Activated naive CD8-positive, alpha-beta T cell treated with anti-CD3 and anti-CD28 coated beads, Interleukin-2, amount 10 ng/mL, durations not matched to agents 7 days and 5 days (primary cell): Measurements from ENCODE around the gene GABBR2. TPM values are rescaled to one million over a fixed set of nuclear protein-coding genes. Genes with fewer than 3 reads are reported as not detected.

ENCODE experiments used
- ATAC-seq: fragments of 150-1000 bp; cut with Tn5 transposase; one replicate; pipeline ENCODE4 v1.10.0; 2021; ENCODE audit warnings: low read depth, moderate library complexity
- POLR2A ChIA-PET: fragments of 350-600 bp; sonication (Branson Sonifier 250); formaldehyde crosslinking; loops from one replicate; lab custom pipeline; 2021; ENCODE audit warnings: antibody characterized with exemption; lab: Charles Lee
- DNase-seq: peaks from one replicate; pipeline ENCODE4 v3.0.0; 2021
- H3K27ac Mint-ChIP-seq: one replicate; pipeline ENCODE4 v1.8.0; 2022; ENCODE audit warnings: mild to moderate bottlenecking, mixed read lengths
- H3K27me3 Mint-ChIP-seq: one replicate; pipeline ENCODE4 v1.8.0; 2022; ENCODE audit warnings: mild to moderate bottlenecking, moderate library complexity, mixed read lengths
- H3K36me3 Mint-ChIP-seq: one replicate; pipeline ENCODE4 v1.8.0; 2021; ENCODE audit warnings: mild to moderate bottlenecking, mixed read lengths
- H3K4me1 Mint-ChIP-seq: one replicate; pipeline ENCODE4 v1.8.0; 2021; ENCODE audit warnings: mixed read lengths
- H3K4me3 Mint-ChIP-seq: one replicate; pipeline ENCODE4 v1.8.0; 2022; ENCODE audit warnings: mild to moderate bottlenecking, moderate library complexity, mixed read lengths
- H3K9me3 Mint-ChIP-seq: one replicate; pipeline ENCODE4 v1.8.0; 2021; ENCODE audit warnings: mixed read lengths
- total RNA-seq, 2 experiments: library from RNA; stranded (reverse); gene quantifications; one replicate each; pipeline ENCODE4 v1.2.3, GENCODE V29; 2021

The GABBR2 gene
- total RNA-seq, 2 experiments from 2014 or later, result not detected

DNA sequence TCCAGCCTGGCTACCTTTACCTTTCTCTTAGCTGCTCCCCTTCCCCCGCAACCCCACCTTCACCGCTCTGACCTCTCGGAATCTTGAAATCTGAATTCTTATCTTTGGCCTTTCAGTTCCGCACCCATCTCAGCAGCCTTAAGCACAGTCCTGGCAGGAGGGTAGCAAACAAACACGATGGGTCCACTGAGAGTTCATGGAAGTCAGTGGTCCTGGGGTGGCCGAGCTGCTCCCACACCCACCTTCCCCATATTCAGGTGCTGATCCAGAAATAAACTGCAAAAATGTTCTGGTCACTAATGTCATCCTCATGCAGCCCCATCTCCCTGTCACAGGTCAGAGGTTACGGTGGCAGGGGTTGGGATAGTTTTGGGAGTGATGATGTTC, 393.7 kb downstream of the GABBR2 start:
- Mint-ChIP-seq H3K27me3 (peaks cover 3% of the 10 kb centered on the region), H3K4me1 (no peaks in the 10 kb centered on the region), H3K27ac (no peak overlapping the region), H3K4me3 (no peak overlapping the region), H3K9me3 (no peaks in the 10 kb centered on the region), H3K36me3 (no peaks in the 10 kb centered on the region)
- ATAC-seq (no peak), DNase-seq (no peak)
- POLR2A ChIA-PET, result interaction anchor here (0.6 kb wide), 1 partner anchor 461 kb away, joined by 3 read pairs; no protein-coding TSS in a partner anchor

DNA sequence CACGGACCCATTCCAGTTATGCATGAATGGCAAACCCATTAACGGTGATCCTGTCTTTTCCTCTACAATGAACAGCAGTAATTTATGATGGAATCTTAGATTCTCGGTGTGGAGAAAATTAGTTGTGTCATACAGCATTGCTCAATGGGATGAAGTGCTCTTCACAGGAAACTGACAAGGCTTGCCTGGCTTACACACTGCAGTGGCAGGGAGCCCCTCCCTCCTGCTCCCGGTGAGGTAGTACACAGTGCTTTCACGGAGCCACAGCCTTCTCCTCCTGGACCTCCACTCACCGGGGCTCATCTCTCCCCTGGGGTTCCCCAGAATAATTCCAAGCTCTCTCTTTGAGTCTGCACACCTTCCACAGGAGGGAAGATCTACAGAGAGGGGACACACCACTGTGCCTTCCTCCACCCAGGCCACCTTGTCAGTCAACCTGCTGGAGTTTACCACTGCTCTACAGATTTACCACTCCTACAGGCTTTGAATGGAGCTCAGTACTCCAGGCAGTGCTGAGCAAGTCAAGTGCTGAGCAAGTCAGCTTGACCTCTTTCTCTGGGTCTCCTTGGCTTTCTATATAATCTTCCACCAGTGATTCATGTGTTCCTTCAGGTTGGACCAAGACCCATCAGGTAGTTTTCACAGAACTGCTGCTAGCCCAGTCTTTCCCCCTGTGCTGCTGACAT, 394.2 kb downstream of the GABBR2 start:
- Mint-ChIP-seq H3K4me3 (no peak overlapping the region), H3K36me3 (no peaks in the 10 kb centered on the region), H3K9me3 (no peaks in the 10 kb centered on the region), H3K4me1 (no peaks in the 10 kb centered on the region), H3K27me3 (peaks cover 3% of the 10 kb centered on the region), H3K27ac (no peak overlapping the region)
- ATAC-seq, result no peak
- DNase-seq, result no peak
- POLR2A ChIA-PET, result interaction anchor here (0.6 kb wide), 1 partner anchor 462 kb away, joined by 3 read pairs; no protein-coding TSS in a partner anchor

DNA sequence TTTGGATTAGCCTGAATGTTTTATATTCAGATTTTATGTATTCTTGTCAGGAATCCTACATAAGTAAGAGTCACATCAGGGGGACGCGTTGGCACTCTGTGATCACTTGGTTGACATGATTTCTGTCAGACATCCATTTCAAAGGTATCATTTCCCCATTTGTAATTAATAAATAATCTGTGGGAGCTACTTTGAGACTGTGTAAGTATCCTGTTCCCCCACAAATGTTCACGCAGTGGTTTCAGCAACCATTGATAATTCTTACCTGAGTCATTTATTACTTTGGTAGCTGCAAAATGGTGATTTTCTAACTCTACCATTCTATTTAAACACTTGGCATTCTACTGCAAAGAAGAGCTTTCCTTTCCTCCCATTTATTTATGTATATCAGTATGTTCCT, 396.4 kb downstream of the GABBR2 start:
- Mint-ChIP-seq H3K4me3 (no peak overlapping the region), H3K27ac (no peak overlapping the region), H3K36me3 (no peaks in the 10 kb centered on the region), H3K9me3 (no peaks in the 10 kb centered on the region), H3K4me1 (no peaks in the 10 kb centered on the region), H3K27me3 (peaks cover 10% of the 10 kb centered on the region)
- POLR2A ChIA-PET, result no interaction called here
- ATAC-seq (no peak), DNase-seq (no peak)

DNA sequence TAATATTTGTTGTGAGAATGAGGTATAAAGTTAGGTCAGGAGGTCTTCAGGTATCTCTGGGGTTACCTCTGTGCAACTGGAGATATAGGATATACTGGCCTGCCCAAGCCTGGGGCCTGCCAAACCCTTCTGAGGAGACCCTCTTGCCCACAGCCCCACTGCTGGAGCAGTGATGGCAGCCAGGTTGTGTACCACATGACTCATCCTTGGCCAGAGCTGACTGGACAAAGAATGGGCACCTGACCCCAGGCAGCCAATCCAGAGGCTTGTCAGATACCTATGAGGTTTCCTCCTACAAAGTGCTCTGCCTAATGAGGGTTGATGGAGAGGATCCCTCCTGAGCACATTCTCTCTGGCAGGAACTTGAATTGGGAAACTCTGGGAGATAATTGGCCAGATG, 397.2 kb downstream of the GABBR2 start:
- H3K4me1 Mint-ChIP-seq, result no peaks in the 10 kb centered on the region
- POLR2A ChIA-PET, result no interaction called here
- no peak overlapping the region for H3K27ac Mint-ChIP-seq
- ATAC-seq (no peak), DNase-seq (no peak)
- no peaks in the 10 kb centered on the region for H3K9me3 Mint-ChIP-seq
- no peak overlapping the region for H3K4me3 Mint-ChIP-seq
- H3K27me3 Mint-ChIP-seq, result peaks cover 16% of the 10 kb centered on the region
- no peaks in the 10 kb centered on the region for H3K36me3 Mint-ChIP-seq

DNA sequence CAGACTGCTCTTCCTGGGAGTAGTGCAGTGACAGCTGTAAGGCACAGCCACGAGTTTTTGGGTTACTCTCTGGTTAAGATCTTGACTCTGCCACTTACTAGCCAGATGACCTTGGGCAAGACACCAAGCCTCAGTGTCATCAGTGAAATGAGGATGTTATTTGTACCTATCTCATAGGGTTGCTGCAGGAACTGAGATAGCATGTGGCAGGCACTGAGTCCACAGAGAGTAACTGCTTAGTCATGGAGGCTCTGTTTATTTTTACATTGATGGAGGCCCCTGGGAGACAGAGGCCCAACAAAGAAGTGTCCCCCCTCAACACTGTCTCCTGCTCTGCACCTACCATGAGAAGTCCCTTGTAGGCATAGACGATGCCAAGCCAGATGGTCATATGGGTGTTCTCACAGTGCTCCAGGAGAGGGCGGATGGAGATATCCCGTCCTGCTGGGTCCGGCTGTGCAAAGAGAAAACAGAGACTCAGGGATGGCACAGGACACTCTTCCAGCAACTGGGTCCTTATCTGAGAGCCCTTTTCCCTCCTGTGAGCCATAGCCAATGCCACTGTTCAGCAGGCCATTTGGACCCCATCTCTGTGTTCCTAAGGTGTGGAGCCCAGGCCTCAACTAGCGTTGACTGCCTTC, 397.9 kb downstream of the GABBR2 start:
- Mint-ChIP-seq H3K36me3 (no peaks in the 10 kb centered on the region), H3K4me3 (no peak overlapping the region), H3K4me1 (no peaks in the 10 kb centered on the region), H3K27me3 (peaks cover 14% of the 10 kb centered on the region), H3K9me3 (no peaks in the 10 kb centered on the region), H3K27ac (no peak overlapping the region)
- DNase-seq, result no peak
- ATAC-seq, result no peak
- POLR2A ChIA-PET, result no interaction called here

DNA sequence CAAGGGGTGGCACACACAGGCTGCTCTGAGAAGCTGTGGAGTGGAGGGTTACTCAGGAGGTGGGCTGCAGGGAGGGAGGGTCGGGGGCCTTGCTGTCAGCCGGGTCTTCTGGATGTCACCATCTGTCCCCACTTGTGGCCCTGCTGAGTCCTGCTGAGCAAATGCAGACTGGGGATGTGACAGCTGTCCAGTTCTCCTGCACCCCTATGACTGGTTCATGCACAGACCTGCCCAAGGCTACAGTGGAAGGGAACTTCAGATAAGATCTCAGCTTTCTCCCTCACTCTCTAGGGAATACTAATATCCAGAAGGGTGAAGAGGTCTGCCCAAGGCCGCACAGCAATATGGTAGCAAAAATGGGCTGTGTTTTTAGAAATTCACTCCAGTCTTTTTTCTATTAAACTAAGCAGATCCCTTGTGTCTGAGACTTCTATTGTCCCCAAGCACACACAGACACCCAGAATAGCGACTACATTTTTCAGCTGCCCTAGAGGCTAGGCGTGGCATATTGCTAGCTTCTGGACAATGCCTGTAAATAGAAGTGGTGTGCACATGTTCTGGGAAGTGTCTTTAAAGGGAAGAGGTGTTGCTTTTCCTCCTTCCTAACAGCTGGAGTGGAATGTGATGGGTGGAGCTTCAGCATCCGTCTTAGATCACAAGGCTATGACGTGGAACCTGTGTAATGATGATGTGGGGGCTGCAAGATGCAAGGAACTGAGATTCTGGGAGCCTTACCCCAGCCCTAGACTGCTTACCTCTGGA, 402.2 kb downstream of the GABBR2 start:
- H3K9me3 Mint-ChIP-seq, result no peaks in the 10 kb centered on the region
- DNase-seq (no peak), ATAC-seq (no peak)
- H3K27ac Mint-ChIP-seq, result no peak overlapping the region
- no peaks in the 10 kb centered on the region for H3K4me1 Mint-ChIP-seq
- no peak overlapping the region for H3K4me3 Mint-ChIP-seq
- H3K36me3 Mint-ChIP-seq, result no peaks in the 10 kb centered on the region
- POLR2A ChIA-PET, result no interaction called here
- H3K27me3 Mint-ChIP-seq, result peaks cover 15% of the 10 kb centered on the region

DNA sequence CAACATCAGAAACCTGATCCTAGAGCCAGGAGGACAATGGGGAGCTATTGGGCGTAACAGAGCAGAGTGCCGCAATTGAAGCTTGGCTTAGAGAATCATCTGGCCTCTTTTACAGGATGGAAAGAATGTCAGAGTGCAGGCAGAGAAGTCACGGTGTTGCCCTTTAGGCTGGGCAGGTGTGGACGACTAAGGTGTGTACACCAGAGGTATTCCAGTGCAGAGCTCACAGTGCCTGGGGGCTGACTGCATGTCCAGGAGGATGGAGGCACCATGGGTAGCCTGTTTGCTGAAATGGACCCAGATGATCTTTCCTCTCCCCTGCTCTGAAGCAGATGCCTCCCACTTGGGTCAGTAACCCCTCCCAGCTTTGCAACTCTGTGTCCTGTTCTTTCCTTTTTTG, 404.4 kb downstream of the GABBR2 start:
- H3K27me3 Mint-ChIP-seq, result peaks cover 17% of the 10 kb centered on the region
- no peak overlapping the region for H3K27ac Mint-ChIP-seq
- DNase-seq (no peak), ATAC-seq (no peak)
- no peaks in the 10 kb centered on the region for H3K36me3 Mint-ChIP-seq
- no peaks in the 10 kb centered on the region for H3K4me1 Mint-ChIP-seq
- POLR2A ChIA-PET, result no interaction called here
- H3K9me3 Mint-ChIP-seq, result no peaks in the 10 kb centered on the region
- no peak overlapping the region for H3K4me3 Mint-ChIP-seq

DNA sequence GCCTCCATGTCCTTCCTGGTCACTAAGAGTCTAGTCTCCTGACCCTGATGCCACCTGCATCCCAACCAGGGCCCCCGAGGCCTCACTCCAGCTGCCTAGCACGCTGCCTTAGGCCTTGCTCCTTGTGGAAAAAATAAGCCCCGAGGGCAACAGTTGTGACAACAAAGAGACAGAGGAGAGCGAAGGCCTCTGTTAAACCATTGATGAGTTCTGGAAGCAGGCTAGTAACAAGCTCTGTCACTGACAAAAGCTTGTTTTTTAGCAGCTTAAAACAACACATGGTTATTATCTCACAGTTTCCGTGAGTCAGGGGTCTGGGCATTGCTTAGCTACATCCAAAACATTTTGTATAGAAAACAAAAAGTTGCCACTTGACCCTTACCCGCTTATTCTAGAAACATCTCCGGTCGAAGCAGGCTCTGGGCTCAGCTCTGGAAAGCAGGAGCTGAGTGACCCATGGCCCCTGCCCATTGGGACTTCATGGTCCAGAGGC, 405.1 kb downstream of the GABBR2 start:
- no peaks in the 10 kb centered on the region for H3K36me3 Mint-ChIP-seq
- H3K27ac Mint-ChIP-seq, result no peak overlapping the region
- H3K4me1 Mint-ChIP-seq, result no peaks in the 10 kb centered on the region
- H3K9me3 Mint-ChIP-seq, result no peaks in the 10 kb centered on the region
- ATAC-seq (no peak), DNase-seq (no peak)
- peaks cover 17% of the 10 kb centered on the region for H3K27me3 Mint-ChIP-seq
- no peak overlapping the region for H3K4me3 Mint-ChIP-seq
- POLR2A ChIA-PET, result no interaction called here

DNA sequence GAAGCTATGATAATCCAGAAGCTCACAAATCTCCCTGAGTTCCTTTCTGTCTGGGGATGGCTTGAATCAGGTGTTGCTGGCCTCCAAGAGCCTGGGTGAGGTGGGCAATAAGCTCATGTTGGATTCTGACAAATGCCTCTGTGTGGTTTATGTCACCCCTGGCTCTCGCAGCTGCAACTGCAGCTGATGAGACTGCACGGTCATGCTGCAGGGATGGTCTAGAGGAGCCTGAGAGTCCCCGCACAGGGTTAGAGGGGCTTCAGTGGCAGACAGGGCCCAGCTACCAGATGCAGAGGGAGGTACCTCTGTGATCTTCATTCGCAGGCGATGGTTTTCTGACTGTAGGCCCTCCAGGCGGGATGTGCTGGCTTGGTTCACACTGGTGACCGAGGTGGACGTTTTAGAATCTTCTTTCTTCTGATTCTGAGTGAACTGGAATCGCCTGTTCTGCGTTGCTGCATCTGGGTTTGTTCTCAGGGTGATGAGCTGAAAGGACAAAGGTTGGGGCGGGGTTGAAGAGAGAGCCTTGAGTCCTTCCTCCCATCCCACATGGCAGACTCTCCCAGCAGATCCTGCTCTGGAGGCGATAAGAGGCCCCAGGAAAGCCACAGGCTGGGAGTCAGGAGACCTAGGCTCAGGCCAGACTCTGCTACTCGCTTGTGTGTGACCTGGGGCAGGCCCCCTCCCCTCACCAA, 405.6 kb downstream of the GABBR2 start:
- Mint-ChIP-seq H3K9me3 (no peaks in the 10 kb centered on the region), H3K4me1 (no peaks in the 10 kb centered on the region), H3K4me3 (no peak overlapping the region), H3K27me3 (peaks cover 17% of the 10 kb centered on the region), H3K27ac (no peak overlapping the region), H3K36me3 (no peaks in the 10 kb centered on the region)
- no peak for DNase-seq
- ATAC-seq, result no peak
- POLR2A ChIA-PET, result no interaction called here

DNA sequence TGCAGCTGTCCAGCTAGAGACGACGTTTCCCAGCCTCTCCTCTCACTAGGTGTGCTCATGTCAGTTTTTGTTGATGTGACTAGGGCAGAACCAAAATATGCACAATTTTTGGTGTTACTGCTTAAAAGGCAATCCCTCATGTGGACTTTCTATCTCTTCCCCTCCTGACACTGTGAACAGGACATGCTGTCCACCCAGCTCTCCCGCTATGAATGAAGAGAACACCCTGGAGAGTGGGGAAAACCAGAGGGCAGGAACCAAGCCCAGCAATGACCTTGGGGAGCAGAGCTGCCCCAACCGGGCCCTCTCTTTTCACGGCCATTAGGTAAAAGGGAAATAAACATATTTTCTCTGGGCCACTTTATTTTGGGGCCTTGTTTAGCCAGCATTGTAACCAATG, 406.6 kb downstream of the GABBR2 start:
- H3K4me1 Mint-ChIP-seq, result no peaks in the 10 kb centered on the region
- H3K27me3 Mint-ChIP-seq, result peaks cover 12% of the 10 kb centered on the region
- no peaks in the 10 kb centered on the region for H3K36me3 Mint-ChIP-seq
- ATAC-seq (no peak), DNase-seq (no peak)
- POLR2A ChIA-PET, result no interaction called here
- H3K4me3 Mint-ChIP-seq, result no peak overlapping the region
- no peaks in the 10 kb centered on the region for H3K9me3 Mint-ChIP-seq
- no peak overlapping the region for H3K27ac Mint-ChIP-seq

DNA sequence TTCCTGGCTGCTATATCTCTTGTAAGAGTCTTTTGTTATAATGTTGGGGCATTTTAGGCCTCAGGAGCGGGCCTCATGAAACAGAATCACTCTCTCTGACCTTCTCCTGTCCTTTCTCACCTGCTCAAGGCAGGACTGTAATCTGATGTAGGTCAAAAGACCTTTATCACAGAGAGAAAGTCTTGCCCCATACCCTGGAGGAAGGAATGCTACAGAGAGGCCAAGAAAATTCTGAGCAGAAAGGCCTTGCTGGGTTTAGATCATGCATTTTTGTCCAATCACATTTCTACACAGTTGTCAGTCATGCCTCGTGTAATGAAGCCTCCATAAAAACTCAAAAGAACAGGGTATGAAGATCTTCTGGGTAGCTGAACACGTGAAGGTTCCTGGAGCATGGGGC, 408.1 kb downstream of the GABBR2 start:
- H3K4me3 Mint-ChIP-seq, result no peak overlapping the region
- no peaks in the 10 kb centered on the region for H3K4me1 Mint-ChIP-seq
- H3K27me3 Mint-ChIP-seq, result peaks cover 8% of the 10 kb centered on the region
- no peak for ATAC-seq
- no peak for DNase-seq
- H3K27ac Mint-ChIP-seq, result no peak overlapping the region
- POLR2A ChIA-PET, result no interaction called here
- H3K9me3 Mint-ChIP-seq, result no peaks in the 10 kb centered on the region
- no peaks in the 10 kb centered on the region for H3K36me3 Mint-ChIP-seq

DNA sequence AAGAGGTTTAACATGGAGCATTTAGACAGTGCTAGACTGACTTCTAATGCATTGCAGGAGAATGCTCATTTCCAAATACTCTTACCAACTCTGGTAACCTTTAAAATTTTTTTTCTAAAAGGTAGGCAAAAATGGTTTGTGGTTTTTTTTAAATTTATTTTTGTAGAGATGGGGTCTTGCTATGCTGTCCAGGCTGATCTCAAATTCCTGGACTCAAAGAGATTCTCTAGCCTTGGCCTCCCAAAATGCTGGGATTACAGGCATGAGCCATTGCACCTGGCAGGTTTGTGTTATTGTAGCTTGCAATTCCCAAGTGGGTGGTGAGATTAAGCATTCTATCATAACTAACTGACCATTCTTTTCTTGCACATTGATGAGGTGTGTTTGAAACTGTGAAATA, 410.3 kb downstream of the GABBR2 start:
- POLR2A ChIA-PET, result no interaction called here
- no peak overlapping the region for H3K27ac Mint-ChIP-seq
- no peak for DNase-seq
- H3K4me3 Mint-ChIP-seq, result no peak overlapping the region
- no peaks in the 10 kb centered on the region for H3K36me3 Mint-ChIP-seq
- ATAC-seq, result no peak
- H3K27me3 Mint-ChIP-seq, result peaks cover 11% of the 10 kb centered on the region
- no peaks in the 10 kb centered on the region for H3K9me3 Mint-ChIP-seq
- H3K4me1 Mint-ChIP-seq, result no peaks in the 10 kb centered on the region

DNA sequence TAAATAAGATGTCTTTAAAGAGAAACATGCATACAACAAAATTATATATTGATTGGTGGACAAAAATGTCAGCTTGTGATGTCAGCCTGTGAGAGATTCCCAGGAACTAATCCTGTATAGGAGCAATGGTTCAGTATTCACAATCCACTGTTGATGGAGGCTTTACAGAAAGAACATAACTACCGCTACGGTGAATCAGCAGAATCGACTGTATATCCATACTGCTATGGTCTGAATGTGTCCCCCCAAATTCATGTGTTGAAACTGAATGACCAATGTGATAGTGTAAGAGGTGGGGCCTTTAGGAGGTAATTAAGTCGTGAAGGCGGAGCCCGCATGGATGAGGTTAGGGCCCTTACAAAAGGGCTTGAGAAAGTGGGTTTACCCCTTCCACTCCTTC, 412.9 kb downstream of the GABBR2 start:
- no peak overlapping the region for H3K4me3 Mint-ChIP-seq
- ATAC-seq (no peak), DNase-seq (no peak)
- no peaks in the 10 kb centered on the region for H3K36me3 Mint-ChIP-seq
- no peak overlapping the region for H3K27ac Mint-ChIP-seq
- POLR2A ChIA-PET, result no interaction called here
- H3K9me3 Mint-ChIP-seq, result no peaks in the 10 kb centered on the region
- H3K4me1 Mint-ChIP-seq, result no peaks in the 10 kb centered on the region
- H3K27me3 Mint-ChIP-seq, result peaks cover 9% of the 10 kb centered on the region
